Jurkat, Clone E6-1 (cell line): ENCODE results near the gene ZNF581.

ENCODE experiments used
- DNase-seq: peaks from one replicate; pipeline ENCODE4 v3.0.0-alpha.2; 2011; ENCODE audit warnings: low read depth, low spot score
- H3K4me3 ChIP-seq: 2 replicates; pipeline ENCODE4 v1.5.1; 2011; ENCODE audit warnings: mild to moderate bottlenecking, low read length, control low read depth, moderate library complexity

Gene ZNF581

DNA sequence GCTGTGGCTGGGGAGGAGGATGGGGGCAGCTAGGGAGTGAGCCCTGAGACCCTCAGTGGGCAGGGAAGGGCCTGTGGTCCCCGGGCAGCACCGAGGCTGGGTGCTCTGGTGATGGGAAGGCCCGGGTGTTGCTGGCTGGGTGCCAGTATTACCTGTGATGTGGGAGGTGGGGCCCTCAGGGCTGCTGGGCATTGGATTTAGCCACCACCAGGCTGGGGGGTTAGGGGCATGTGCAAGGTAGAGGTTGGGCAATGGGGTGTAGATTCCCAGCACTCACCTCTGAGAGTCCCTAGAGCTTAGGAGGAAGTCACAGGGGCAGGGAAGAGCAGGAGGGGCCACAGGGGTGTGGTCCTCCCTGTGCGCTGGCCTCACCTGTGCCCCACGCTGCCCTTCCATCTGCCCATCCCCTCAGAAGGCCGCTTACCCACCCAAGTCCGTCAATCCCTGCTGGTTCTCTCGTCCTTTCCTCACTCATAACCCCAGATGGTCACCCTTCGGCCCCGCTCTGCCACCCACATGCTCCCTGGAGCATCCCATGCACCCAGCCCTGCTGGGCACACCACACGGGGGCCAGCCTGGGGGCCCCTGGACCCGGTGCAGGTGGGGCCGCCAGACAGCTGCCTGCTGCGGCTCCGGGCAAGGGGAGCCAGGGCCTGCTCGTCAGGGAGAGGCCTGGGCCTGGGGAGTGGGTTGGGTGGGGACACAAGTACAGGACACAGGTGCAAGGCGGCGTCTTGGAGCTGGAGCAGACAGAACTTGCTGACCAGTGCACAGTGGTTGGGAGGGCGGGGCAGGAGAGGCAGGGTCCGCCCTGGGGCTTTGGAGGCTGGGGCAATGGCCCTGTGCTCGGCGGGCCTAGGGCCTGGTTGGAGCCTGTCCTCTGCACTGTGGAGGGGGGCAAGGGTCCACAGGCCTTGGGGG lies 44.1 kb downstream of the ZNF581 start:
- no peak for DNase-seq
- H3K4me3 ChIP-seq: no peak overlapping the region

DNA sequence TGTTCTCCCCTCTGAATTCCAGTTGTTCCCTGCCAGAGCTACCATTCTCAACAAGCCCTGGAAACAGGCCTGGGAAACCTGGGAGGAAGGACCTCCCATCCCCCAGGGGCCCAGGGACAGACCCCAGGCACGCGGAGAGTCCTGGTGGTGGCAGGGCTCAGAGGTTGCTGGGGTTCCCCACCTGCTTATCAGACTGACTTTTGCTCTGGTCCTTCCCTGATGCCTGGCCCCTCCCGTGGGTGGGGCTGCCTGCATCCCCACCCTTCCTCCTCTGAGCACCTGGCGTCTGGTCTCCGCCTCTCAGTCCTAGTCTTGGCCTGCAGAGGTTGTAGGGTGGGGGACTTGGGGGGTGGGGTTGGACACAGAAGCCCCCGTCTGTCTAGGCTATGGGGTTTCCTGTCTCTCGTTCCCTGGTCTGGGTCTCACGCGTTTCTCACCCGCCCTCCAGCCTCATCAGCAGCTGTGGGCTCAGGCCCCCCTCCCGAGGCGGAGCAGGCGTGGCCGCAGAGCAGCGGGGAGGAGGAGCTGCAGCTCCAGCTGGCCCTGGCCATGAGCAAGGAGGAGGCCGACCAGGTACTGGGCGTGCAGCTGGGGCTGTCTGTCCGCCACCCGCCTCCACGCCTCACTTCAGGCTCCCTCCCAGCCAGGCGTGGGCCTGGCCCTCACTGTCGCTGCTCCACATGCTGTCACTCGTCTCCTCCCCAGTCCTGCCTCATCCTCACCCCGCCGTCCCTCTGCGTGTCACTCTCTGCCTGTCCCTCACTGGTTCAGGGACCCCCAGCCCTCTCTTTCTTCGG lies 45.2 kb downstream of the ZNF581 start:
- H3K4me3 ChIP-seq: no peak overlapping the region
- DNase-seq: no peak

DNA sequence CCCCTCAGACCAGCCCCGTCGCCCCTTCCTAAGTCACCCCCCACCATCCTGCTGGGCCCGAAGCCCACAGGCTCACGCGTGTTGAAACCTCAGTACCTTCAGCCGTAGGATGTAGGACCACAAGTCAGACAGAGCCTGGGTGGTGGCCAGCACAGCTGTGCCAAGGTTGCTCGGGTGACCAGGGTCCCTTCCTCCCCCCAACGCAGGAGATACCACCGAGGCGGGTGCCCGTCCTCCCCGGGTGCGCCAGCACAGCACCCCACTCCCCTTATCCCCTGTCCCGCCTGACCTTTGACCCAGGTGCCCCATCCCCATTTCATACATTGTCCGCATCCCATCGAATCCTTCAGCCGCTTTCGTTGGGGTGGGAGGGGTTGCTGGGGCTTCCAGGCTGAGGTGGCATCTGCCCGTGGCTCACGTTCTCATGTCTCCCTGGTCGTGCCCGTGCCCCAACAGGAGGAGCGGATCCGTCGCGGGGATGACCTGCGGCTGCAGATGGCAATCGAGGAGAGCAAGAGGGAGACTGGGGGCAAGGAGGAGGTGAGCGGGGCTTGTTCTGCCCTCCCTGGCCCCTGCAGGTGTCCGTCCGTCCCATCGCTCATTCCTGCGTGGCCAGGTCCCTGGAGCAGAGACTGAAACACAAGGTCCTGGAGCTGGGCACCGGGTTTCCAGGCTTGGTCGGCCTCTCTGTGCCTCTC lies 46.1 kb downstream of the ZNF581 start:
- DNase-seq: no peak
- no peak overlapping the region for H3K4me3 ChIP-seq

DNA sequence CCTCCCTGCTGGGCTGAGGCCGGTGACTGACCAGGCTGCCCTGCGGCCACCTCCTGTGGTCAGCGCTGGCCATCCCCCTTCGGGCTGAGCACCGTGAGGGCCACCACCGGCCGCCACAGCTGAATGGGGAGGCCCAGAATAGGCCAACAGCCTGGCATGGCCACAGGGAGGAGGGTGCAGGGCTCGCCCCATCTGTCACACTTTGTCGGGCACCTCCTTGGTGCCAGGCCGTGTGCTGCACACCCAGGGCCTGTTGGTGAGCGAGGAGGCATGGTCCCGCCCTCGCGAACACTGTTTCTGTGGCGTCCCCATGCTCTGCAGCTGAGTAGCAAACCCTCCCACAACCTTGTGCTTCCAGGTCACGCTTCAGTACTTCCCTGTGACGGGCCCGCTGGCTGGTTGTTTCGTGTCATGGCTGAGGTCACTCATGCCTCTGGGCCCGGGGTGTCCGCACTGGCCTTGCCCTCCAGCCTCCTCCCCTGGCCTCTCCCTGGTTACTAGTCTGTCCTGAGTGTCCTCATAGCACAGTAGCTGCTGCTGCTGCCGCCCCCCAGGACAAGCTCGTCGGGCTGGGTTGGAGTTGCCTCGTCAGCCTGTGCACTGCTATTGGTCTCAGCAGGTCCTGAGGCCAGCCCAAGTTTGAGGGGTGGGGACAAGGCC lies 46.8 kb downstream of the ZNF581 start:
- H3K4me3 ChIP-seq: no peak overlapping the region
- no peak for DNase-seq

DNA sequence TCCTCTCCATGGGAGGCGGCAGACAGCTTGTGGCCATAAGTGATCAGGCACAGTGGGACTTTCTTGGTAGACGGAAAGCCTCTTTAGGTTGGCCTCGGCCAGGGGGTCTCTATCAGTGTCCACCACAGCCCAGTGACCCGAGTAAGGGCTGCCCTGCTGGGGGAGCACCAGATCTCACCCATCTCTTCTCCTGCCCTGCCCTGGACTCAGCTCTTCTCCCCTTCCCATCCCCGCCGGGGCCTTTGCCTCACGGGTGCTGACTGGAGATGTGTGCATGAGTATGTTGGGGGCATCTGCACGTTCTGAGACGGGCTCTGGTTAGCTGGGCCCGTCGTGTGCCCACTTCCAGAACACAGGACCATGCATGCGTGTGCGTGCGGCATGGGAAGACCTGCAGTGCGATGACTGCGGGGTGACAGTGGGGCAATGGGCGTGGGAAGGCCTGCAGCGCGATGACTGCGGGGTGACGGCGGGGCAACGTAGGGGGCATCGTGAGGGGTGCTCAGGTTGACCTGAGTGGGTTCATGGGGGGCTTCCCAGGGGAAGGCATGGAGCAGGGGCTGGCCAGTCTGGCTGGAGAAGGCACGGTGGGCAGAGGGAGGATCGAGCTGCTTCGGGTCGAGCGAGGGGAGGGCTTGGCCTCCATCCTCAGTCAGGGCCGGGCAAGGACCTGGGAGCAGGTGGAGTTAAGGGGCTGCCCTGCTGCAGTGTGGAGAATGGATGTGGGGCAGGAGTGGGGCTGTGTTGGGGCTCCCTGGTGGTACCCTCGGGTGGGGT lies 47.5 kb downstream of the ZNF581 start:
- no peak for DNase-seq

DNA sequence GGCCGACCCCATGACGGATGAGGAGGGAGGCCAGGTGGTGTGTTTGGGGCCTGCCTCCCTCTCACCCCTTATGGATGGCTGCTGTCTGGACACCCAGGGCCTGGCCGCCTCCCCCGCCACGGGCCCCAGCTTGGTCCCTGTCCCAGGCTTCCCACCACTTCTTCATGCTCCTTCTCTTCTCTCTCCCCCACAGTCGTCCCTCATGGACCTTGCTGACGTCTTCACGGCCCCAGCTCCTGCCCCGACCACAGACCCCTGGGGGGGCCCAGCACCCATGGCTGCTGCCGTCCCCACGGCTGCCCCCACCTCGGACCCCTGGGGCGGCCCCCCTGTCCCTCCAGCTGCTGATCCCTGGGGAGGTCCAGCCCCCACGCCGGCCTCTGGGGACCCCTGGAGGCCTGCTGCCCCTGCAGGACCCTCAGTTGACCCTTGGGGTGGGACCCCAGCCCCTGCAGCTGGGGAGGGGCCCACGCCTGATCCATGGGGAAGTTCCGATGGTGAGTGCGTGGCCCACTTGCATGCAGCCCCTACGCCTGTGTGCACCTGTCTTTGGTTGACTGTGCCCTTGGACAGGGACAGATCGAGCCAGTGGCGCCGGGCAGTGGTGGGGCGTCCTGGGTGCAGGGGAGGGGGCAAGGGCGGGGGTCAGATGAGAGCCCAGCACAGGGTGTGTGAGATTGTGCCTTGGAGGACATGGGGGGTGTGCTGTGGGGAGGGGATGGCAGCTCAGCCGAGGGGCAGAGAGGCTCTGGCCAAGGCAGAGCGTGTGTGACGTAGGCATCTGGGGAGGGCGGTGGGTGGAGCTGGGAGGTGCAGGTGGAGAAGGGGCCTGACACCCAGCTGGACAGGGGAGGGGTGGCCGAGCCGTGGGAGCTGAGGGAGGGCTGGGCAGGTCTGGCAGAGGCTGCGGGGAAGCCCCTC lies 48.4 kb downstream of the ZNF581 start:
- DNase-seq: no peak
- H3K4me3 ChIP-seq: no peak overlapping the region

More for the DNA sequence above, 47.5 kb downstream of the ZNF581 start:
- H3K4me3 ChIP-seq: no peak overlapping the region

DNA sequence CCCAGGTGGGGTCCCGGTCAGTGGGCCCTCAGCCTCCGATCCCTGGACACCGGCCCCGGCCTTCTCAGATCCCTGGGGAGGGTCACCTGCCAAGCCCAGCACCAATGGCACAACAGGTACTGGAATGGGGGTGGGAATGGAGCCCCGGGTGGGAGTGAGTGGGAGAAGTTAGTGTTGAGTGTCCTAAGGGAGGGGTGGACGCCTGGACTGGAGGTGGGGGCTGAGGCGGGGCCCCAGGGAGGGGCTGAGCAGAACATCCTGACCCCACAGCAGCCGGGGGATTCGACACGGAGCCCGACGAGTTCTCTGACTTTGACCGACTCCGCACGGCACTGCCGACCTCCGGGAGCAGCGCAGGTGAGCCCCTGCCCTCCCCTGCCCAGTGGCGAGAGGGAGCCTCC lies 49.2 kb downstream of the ZNF581 start:
- no peak for DNase-seq
- no peak overlapping the region for H3K4me3 ChIP-seq

DNA sequence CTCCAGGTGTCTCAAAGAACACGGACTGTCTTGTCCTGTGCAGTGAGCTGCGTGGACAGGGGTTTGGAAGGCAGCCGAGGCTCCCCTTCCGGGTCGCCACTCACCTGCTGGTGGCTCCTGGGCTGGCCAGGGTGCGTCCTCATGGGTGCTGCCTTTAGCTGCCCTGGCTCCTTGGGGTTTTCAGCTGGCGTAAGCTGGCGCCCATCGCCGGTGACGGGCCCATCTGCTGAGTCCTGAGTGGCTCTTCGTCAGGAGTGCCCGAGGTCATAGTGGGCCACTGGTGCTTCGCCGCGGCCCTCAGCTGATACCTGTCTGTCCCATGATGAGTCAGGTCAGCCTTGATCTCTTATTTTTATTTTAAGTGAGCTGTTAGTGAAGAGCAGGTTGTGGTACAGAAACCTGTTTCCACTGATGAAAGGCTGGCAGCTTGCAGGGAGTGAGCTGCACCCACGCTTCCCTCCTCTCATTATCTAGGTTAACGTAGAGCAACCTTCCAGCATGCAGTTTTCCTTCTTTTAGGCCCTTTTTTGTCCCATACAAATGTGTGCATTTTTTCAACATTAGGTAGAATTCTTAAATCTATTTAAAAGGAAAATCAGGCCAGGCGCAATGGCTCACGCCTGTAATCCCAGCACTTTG lies 50.0 kb downstream of the ZNF581 start:
- DNase-seq: no peak
- H3K4me3 ChIP-seq: no peak overlapping the region

DNA sequence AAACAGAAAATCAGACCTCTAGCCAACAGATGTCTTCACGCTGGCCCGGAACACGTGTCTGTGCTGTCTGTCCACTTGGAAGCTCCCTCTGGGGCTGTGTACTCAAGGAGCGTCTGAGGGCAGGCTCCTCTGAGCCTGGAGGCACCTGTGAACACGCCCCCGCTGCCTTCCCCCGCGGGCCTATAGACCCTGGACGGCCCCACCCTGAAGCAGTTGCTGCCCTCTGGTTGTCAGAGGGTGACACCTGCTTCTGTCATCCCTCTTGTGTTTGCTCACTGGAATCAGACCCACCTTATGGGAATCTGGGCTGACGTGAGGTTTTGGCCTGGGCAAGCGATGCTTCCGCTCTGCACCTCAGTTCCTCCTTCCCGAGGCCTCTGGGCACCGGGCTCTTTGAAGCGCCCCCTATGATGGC lies 50.8 kb downstream of the ZNF581 start:
- no peak for DNase-seq
- no peak overlapping the region for H3K4me3 ChIP-seq

DNA sequence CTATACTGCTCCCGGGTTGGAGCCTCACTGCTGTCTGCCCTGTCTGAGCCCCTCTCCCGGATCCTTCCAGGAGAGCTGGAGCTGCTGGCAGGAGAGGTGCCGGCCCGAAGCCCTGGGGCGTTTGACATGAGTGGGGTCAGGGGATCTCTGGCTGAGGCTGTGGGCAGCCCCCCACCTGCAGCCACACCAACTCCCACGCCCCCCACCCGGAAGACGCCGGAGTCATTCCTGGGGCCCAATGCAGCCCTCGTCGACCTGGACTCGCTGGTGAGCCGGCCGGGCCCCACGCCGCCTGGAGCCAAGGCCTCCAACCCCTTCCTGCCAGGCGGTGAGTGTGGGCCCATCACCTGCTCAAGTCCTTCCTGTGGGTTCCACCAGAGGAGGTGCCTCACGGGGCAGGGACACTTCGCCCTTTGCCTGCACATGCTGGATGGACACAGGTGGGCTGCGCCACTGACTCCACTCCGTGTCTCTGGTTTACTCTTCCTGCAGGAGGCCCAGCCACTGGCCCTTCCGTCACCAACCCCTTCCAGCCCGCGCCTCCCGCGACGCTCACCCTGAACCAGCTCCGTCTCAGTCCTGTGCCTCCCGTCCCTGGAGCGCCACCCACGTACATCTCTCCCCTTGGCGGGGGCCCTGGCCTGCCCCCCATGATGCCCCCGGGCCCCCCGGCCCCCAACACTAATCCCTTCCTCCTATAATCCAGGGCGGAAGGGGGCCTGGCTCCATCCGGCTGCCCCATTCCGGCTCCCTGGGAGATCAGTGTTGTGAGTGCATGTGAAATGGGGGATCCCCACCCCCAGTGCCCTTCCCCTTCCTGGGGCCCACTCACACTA lies 51.4 kb downstream of the ZNF581 start:
- no peak for DNase-seq
- no peak overlapping the region for H3K4me3 ChIP-seq
